Breast epithelium (tissue), 4 donors: ENCODE measurements around the gene GRIP1. TPM values are rescaled to one million over a fixed set of nuclear protein-coding genes. Genes with fewer than 3 reads are reported as not detected.

Experiments
- DNase-seq, 2 donors: peaks; one replicate each; pipeline ENCODE4 v3.0.0-alpha.2; 2019; ENCODE audit warnings: low spot score in 2 of 2
- H3K27ac ChIP-seq, 2 donors: fragments of 200-600 bp; sonication (generic) in 1 of 2; one replicate each; pipeline ENCODE4 v1.5.1; 2016 to 2019; ENCODE audit warnings: mild to moderate bottlenecking in 1 of 2
- H3K27me3 ChIP-seq, 2 donors: fragments of 200-600 bp; sonication (generic) in 1 of 2; one replicate each; pipeline versions ENCODE4 v1.5.1 to v1.6.0; 2017 to 2019; ENCODE audit warnings: control low read depth in 1 of 2, mild to moderate bottlenecking in 1 of 2
- H3K36me3 ChIP-seq: fragments of 200-600 bp; one replicate; pipeline ENCODE4 v1.5.1; 2019
- H3K4me1 ChIP-seq, 2 donors: fragments of 200-600 bp; sonication (generic); one replicate each; pipeline ENCODE4 v1.5.1; 2016 to 2019; ENCODE audit warnings: control low read depth in 1 of 2
- H3K4me3 ChIP-seq, 3 donors: fragments of 200-600 bp; sonication (generic); 1 replicate in 2 of 3; 2 replicates in 1 of 3; pipeline ENCODE4 v1.5.1; 2016 to 2019; ENCODE audit warnings: mild to moderate bottlenecking in 3 of 3, moderate library complexity in 2 of 3
- H3K9me3 ChIP-seq, 2 donors: fragments of 200-600 bp; sonication (generic) in 1 of 2; one replicate each; pipeline ENCODE4 v1.5.1; 2016 to 2019; ENCODE audit warnings: control low read depth in 1 of 2
- POLR2A ChIP-seq: fragments of 450-650 bp; IDR thresholded peaks from one replicate; pipeline ENCODE4 v1.6.1; 2016; ENCODE audit warnings: antibody characterized with exemption, mild to moderate bottlenecking, moderate library complexity
- POLR2AphosphoS5 ChIP-seq, 3 donors: sonication (generic); formaldehyde crosslinking; IDR thresholded peaks; one replicate each; pipeline ENCODE4 v1.6.1; 2017; ENCODE audit warnings: antibody characterized with exemption in 3 of 3
- intact Hi-C: fragments of 100-400 bp; cut with DNase I; formaldehyde crosslinking; loops from one replicate; pipeline ENCODE4 v1.15.1; 2023; ENCODE audit warnings: low total_unique reads
- total RNA-seq, 3 donors: library from RNA; depleted of rRNA; stranded (reverse); fragments of >200 nt; gene quantifications; one replicate each; pipeline ENCODE4 v1.1.0, GENCODE V29; 2016
- TF ChIP-seq, protein P1 (sequence below), 3 donors: fragments of 450-650 bp; IDR thresholded peaks; one replicate each; pipeline ENCODE4 v1.5.1; 2016 to 2017; ENCODE audit warnings: antibody characterized with exemption in 3 of 3, mild to moderate bottlenecking in 3 of 3, moderate library complexity in 3 of 3

Gene GRIP1
- total RNA-seq, 3 donors from 2014 or later = 0.48 to 6.3 (median 2.9) TPM

DNA sequence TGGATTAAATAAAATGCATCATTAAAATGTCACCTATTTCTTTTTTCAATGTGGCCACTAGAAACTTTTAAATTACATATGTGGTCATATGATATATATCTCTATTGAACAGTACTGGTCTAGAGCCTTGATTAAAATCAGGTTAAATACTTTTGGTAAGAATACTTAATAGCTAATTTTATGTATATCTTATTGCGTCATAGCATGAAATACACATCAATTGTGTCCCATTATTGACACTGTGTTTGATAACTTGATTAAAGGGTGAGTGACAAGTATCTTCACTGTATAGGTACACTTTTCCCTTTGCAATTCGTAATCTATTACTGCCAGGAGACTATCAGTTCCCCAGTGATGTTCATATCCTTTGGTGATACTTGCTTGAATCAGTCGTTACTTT is 381.0 kb downstream of the GRIP1 start:
- no peaks in the 10 kb centered on the region for H3K4me1 ChIP-seq
- no peaks in the 10 kb centered on the region for H3K36me3 ChIP-seq
- no peak for TF ChIP-seq POLR2AphosphoS5 (IDR thresholded peaks at IDR 0.05)
- TF ChIP-seq, protein P1, sequence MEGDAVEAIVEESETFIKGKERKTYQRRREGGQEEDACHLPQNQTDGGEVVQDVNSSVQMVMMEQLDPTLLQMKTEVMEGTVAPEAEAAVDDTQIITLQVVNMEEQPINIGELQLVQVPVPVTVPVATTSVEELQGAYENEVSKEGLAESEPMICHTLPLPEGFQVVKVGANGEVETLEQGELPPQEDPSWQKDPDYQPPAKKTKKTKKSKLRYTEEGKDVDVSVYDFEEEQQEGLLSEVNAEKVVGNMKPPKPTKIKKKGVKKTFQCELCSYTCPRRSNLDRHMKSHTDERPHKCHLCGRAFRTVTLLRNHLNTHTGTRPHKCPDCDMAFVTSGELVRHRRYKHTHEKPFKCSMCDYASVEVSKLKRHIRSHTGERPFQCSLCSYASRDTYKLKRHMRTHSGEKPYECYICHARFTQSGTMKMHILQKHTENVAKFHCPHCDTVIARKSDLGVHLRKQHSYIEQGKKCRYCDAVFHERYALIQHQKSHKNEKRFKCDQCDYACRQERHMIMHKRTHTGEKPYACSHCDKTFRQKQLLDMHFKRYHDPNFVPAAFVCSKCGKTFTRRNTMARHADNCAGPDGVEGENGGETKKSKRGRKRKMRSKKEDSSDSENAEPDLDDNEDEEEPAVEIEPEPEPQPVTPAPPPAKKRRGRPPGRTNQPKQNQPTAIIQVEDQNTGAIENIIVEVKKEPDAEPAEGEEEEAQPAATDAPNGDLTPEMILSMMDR (IDR thresholded peaks at IDR 0.05) = no peak
- TF ChIP-seq POLR2A = no peak
- no peak overlapping the region for H3K27ac ChIP-seq
- no peaks in the 10 kb centered on the region for H3K9me3 ChIP-seq
- peaks cover 0 to under 1% of the 10 kb centered on the region in 2 donors for H3K27me3 ChIP-seq
- no peak for DNase-seq
- intact Hi-C loops = no loop called here
- no peak overlapping the region for H3K4me3 ChIP-seq
